CD4-positive, alpha-beta T cell treated with Interleukin-2 at 100 ng/mL for 4 hours (primary cell): Measurements from ENCODE around the gene PPP1R14C.

Source experiments
- DNase-seq: peaks from one replicate; pipeline ENCODE4 v3.0.0-alpha.2; 2020; ENCODE audit warnings: low spot score

The PPP1R14C gene

DNA sequence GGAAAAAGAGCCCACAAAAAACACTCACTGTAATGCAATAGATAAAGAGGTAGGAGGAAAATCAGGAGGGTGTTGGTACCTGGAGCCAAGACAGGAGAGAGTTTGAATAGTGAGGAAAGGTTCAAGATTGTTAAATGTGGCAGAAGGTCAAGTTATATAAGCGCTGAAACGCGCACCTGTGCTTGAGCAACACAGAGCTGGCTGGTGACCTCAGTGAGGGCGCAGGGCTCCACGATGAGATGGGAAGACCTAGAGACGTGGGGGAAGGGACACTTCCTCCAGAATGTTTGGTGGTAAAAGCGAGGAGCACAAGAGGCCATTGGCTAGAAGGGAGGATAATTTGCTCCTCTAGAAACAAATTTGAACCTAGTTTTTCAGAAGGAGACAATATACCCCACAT lies 4.2 kb upstream of the PPP1R14C start:
- no peak for DNase-seq

DNA sequence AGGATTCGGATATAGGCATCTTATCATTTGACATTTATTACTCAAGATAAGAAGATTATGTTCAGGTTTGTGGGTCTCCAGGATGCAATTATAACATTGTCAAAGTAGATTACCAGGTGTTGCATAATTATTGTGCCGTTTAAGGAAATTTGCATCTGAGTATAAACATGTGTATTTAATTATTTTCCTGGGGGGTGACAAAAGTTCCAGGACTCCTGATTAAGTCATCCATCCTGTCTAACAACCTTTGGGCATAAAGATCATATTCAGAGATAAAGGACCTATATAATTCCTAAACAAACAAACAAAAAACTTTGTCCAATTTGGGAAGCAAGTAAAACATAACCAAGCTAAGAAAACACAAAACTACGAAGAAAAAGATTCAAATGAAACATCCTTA lies 3.3 kb upstream of the PPP1R14C start:
- no peak for DNase-seq

DNA sequence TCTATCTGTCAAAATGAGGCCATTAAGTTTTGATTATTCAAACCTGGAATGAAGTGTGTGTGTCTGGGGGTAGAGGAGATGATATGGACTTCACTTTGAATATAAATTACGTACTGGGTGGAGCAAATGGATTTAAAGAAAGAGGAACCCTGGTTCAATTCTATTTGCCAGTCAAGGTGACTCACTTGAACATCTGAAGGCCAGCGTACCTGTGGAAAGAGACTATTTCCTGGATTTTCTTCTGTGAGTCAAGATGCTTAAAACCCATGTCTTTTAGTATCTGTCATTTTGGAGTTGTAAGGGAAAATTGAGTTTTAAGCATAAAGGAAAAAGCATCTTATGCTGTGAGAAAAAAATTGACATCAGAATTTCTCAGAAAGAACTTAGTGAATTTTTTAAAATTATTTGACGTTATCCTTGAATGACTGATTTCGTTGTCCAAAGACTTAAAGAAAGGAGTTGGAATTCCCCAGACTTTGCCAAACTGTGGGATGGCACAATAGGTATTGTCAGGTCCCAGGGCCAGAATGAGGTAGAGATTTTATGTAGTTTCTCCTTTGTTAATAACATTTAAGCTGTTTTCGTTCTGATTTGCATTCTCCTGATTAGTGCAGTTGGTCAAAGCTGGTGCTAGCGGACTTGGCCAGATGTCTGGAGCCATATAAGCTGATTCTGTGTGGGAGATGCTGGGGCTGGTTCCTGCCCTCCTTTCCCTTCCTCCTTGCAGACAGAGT lies 2.4 kb upstream of the PPP1R14C start:
- DNase-seq, result no peak

DNA sequence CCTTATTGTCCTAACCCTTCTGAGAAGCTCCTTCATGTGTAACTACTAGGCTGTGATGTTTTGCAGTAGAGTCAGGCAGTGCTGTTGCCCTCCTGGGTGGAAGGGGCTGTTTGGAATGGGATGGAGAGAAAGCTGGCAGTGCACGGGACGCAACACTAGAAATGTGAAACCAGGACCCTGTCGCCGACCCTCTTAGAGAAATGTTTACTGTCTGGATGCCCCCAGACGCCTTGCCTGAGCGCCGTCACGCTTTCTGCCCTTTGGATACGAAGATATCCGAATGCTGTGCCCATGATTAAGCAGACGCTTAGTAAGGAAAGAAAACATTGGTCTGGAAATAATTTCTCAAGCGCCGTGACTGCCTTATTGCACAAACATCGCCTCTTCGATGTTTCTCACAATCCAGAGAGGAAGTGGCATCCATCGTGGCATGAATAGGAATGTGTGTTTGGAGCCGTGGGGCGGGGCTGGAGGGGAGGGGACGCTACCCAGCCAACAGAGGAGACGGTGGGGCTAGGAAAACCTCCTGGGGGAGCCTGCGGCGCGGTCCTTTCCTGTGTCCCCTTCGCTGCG lies 661 bp upstream of the PPP1R14C start:
- no peak for DNase-seq

DNA sequence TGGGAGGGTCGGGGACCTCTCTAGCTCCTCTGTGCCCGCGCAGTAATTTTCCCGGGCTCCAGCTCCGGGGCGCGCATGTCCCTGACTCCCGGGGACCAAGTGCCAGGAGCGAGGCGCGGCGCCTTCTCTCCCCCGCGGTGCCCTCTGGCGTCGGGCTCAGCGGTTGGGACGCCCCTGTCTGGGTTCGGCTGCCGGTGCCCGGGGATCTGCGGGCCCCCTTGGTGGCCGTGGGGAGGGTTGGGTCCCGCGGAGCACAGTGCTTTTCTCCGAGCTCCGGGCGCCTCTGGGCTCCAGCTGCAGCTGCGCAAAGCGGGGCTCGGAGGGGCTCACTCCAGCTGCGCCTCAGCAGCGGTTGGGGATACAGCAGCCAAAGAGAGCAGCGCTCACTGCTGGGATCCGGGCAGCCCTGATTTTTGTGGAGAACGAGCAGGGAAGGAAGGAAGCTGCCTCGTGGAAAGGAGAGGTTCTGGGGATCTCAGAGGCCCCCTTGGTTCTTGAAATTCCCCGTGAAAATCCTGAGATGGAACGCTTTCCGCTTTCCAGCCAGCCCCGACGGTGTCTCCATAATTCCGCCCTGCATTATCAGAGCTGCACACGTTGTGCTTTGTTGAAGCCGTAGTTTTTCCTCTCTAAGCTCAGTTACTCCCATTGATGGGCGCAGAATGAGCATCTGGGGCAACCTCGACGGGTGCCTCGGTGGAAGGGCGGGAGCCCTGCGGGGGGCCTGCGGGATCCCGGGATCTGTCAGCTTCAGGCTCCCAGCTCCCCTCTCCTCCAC lies 861 bp downstream of the PPP1R14C start:
- no peak for DNase-seq

DNA sequence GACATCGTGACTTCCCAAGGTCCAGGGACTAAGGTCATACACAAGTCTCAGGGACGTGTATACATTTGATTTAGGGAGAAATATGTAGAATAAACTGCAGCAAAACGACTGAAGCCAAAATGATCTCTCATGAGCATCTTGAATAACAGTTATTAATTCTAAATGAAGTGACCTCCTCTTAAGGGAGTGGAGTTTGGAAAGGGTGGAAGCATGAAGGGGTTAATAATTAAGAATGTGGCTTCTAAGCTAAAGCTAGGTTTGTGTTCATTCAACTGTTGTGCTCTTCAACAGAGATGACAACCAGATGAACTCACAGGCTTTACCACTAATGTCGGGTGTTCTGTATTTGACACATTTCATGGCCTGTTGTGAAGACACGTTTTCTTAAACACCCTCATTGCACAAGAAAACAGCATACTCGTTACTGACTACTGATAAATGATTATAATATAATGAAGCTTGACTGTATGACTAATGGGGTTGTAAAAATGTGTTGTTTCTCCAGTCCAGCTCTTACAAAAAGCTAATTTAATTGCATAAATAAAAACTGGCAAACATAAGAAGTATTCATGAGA lies 1.5 kb downstream of the PPP1R14C start:
- DNase-seq, result no peak

DNA sequence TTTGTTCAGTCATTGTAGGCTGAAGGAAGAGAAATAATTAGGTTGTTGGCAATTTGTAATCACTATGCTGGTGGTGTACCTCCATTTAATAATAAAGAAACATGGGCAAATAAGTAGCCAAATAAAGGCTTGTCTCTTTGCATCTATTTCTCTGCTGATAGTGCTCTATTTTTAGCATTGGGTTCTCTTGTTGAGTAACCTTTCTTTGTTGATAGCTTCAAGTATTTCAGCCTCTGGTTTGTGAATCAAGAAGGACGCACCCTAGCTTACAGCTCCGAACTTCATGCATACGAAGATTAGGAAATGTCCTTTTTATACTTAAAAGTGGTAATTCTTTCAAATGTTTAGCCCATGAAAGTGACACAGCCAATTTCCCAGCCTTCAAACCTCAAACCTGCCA lies 2.6 kb downstream of the PPP1R14C start:
- DNase-seq, result no peak

DNA sequence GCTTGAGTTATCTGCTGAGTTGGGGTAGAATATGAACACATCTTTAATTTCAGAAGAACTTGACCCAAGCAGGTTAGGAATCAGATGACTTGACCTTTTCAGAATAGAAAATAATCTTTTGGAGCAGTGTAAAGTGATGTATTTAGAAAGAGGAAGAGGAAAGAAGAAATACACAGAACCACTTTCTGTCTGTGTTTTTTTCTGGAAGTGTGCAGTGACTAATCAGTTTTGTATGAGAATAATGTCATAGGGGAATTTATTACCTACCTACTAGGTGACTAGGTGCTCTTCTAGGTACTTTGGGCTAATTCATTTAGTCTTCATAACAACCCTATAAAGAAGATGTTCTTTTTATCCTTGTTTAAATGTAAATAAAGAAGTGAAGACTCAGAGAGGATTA lies 3.0 kb downstream of the PPP1R14C start:
- DNase-seq, result no peak

DNA sequence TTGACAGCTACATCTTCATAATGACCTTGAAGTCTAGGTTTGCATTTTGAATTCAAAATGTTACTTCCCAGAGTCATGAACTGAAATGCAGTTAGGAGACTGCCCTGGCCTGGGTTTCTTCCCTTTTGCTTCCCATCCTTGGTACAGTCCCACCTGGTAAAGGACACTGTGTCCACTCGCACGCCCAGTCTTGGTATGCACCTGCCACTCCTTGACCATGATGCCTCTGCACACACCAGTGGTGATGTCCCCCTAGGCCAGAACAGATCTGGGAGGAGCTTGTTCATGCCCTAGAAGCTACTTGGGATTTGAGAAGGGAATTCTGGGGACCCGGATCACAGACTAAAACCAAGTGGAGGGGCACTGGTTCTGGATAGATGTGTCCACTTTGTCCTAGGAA lies 3.6 kb downstream of the PPP1R14C start:
- DNase-seq, result no peak

DNA sequence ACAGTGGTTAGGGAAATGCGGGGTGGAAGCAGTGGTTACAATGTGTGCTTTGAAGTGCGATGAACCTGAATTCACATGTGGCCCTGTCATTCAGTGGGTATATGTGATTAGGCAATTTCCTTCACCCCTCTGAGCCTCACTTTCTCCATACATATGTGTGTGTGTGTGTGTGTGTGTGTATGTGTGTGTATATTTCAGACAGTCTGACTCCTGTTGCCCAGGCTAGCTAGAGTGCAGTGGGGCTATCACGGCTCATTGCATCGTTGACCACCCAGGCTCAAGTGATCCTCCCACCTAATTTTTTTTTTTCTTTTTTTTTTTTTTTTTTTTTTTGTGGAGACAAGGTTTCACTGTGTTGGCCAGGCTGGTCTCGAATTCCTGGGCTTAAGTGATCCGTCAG lies 6.3 kb downstream of the PPP1R14C start:
- no peak for DNase-seq

DNA sequence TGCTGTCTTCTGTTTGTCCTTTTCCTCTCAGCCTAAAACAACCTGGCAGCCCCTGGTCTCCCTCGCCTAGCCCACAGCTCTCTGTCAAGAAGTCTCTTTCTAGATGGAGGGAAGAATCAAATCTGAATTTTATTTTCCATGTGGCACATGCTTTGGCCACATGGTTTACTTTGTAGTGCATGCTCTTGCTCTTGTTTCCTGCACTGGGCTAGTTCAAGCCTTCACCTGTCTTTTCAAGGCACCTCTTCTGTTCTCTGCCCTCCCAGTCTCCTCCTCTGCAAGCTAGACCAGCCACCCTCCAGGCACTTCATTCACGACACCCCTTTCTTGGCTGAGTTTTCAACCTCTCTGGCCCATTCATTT lies 7.6 kb downstream of the PPP1R14C start:
- no peak for DNase-seq

DNA sequence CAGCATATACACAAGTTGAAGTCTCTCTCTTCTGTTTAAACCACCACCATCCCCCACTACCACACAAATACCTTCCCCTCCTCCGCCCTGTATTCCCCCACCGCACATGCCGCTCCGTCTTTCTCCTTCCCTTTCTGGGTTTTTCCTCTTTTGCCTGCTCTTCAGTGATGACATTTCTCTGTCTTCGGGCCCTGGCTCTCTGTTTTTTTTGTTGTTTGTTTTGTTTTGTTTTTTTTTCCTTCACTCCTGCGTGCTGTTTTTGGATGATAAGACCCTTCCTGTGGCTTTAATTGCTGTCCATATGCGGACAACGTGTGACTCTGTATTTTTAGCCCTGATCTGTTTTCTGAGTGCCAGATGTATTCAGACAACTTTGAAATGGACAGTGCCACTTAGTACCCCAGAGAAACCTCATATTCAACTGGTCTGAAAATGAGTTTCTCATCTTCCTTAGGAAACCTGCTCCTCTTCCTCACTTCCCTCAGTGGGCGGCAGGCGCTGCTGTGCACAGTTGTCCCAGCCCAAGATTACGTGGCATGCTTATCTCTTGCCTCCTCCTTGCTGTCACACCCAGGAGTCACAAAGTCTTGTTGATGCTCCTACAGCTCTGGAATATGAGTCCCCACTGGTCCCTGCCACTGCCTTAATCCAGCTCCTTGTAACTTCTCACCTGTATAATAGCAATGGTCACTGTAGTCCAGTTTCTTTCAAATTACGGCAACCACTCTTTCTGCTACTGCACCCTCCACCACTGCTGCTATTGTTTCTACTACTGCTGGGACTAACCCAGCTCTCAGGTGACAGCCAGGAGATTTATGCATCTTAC lies 8.2 kb downstream of the PPP1R14C start:
- DNase-seq, result no peak

DNA sequence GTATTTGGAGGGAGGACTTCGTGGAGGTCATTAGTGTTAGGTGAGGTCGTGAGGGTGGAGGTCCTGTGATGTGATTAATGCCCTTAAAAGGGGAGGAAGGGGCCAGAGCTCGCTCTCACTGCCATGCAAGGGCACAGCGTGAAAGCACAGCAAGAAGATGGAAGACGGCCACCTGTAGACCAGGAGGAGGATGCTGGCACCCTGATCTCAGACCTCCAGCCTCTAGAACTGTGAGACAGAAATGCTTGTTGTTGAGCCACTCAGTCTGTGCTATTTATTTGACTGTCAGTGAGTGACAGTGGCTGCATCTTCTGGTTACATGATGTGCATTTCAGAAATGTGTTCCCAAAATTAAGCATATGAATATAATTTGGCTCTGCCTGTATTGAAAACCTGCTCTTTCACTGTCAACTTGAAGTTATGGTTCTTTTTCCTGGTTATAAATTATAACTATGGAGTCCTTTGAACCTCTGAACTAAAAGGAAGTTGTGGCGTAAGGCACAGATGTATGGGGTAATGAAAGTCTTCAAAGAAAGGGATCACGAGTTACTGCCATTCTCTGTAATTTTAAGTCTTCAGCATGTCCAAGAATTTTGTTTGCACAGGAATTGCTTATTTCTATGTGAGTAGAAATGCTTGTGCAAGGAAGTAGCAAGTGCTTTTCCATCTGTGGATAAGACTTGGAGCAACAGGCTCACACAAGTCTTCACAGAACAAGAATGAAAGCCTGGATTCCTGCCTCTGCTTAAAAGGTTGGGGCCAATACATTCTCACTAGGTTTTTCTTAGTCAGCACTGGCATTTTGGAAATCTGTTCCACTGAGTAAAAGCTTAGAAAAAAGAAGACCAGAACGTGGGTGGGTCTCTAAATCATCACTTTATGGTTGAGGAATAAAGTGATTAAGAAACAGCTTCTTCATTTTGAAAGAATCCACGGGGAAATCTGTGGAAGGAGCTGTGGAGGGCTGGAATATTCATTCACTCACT lies 10.3 kb downstream of the PPP1R14C start:
- DNase-seq, result no peak

DNA sequence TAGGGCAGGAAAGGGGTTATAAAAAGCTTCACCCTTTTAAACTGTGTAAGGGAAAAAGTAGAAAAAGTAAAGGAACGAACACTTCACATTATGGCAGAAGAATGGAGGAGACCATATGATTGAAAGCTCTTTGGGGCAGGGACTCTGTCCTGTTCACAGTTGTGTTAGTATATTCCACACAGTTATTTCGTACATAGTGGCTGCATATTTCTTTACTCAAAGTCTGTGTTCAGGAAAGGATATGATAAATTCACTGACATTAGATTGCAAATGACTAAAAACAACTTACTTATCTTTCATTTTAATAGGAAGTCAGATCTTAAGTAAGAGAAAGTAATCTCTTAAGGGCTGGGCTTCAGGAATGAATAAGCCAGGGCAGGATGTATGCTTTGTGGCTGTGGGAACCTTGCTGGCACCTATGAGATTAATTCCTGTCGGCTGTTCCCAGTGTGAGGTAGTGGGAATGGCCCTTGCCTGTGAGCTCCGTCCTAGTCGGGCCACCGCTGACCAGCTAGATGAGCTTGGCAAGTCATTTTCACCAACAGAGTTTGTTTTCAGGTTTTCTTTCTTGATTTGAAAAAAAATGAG lies 11.2 kb downstream of the PPP1R14C start:
- no peak for DNase-seq

DNA sequence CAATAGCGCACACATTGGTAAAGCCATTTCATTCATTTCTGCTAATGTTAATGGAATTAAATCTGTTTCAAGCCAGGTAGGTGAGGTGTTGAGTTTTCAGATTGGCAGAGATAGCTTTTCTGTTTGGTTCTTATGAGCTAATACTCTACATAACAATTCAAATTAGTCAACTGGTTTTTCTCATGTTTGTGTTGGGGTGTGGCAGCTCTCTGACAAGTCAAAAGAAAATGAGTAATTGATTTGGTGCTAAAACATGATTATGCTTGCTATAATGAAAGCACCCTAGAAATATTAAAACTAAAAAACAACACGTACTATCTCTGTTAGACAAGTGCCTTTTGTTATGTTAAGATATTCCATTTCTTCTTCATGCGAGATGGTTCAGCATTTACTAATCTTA lies 13.6 kb downstream of the PPP1R14C start:
- DNase-seq, result no peak

DNA sequence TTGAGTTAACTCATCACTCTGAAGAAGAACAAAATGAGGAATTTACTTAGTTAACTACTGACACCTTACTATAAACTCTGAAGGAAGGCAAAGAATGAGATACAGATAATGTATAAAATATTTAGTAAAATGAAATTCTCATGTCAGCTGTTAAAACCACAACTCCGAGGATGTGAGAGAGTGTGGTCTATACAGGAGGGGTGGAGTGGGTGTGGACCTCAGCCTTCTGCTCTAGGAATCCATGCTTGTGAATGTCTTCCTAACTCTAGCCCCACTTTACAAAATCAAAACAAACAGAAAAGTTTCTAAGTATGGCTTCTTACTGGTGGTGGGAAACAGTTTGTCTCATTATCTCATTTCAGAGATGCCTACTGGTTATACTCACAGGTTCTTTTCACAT lies 14.2 kb downstream of the PPP1R14C start:
- no peak for DNase-seq

DNA sequence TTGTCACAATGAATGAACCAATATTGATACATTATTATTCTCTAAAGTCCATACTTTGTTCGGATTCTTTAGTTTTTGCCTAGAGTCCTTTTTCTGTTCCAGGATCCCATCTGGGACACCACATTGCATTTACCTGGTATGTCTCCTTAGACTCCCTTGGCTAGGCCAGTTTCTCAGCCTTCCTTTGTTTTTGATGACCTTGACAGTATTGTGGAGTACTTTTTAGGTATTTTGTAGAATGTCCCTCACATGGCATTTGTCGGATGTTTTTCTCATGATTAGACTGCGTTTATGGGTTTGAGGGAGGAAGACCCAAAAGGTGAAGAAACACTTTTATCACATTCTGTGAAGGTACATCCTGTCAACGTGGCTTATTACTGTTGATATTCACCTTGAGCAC lies 16.9 kb downstream of the PPP1R14C start:
- DNase-seq, result no peak

DNA sequence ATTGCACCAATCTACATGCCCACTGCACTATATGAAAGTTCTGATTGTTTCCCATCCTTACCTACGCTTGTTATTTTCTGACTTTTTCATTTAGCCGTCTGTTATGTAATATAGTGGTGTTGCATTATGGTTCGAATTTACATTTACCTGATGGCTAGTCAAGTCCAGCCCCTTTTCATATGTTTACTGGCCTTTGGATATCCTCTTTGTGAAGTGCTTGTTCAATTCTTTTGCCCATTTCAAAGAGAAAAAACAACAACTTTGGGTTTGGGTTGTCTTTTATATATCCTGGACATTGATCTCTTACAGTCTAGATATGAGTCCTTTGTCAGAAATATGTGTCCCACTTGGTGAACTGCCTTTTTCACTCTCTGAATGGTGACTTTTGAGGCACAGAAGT lies 21.1 kb downstream of the PPP1R14C start:
- no peak for DNase-seq

DNA sequence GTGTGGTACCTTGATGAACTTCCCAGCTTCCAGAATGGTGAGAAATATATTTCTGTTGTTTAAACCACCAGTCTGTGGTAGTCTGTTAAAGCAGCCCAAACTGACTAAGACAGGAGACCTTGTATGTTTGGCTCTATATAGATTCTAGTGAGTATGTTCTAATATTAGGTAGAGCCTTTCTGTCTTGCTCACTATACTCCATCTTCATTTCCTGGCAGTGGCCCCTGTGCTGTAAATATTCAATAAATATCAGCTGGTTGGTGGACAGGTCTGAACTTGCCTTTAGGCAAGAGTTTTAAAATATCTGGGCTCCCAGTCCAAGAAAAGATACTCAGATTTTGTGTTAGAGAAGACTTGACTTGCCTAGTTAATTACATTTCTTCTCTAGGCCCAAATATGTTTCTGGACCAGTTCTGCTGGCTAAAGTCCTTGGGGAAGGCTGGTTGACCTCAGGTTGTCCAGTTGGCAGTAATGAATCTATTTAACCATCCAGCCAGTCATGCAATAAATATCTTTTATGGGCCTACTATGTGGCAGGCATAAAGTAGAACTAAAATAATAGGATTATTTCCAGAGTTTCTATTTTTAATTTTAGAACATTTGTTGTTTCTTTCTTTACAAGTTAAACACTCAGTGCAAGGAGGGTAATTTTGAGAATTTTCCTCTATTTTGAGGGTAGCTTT lies 22.3 kb downstream of the PPP1R14C start:
- no peak for DNase-seq

DNA sequence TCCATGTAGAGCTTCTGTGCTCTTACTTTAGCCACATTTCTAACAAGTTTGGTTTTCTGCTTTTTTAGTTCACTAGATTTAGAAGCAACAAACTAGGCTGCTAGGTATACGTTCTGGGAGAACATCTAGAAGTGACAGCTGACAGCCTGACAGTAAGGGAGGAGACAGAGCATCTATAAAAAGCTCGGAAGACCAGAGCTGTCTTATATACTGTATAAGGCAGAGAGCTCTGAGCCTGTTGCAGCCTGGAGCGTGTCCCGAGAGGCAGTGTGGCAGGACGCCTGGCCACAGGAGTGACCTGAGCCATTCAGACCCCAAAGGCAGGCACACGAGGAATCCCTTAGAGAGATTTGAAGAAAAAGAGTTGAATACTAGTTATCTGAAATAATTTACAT lies 24.6 kb downstream of the PPP1R14C start:
- DNase-seq, result no peak
